Fibroblast of villous mesenchyme (primary cell): ENCODE data around the gene SPN. TPM values are rescaled to one million over a fixed set of nuclear protein-coding genes. Genes with fewer than 3 reads are reported as not detected.
"Not testable (repeated sequence)": the region's sequence is repeated elsewhere in the genome, so short reads cannot be mapped to it uniquely, and the experiment has no call there.

Experiments used
- DNase-seq: peaks from one replicate; pipeline ENCODE4 v3.0.0-alpha.2; 2010; ENCODE audit warnings: low read depth
- H3K4me3 ChIP-seq: 2 replicates; pipeline ENCODE4 v1.5.1; 2011; ENCODE audit warnings: low read depth, mild to moderate bottlenecking, low read length
- total RNA-seq: library from RNA; depleted of rRNA; stranded (reverse); fragments of >200 nt; gene quantifications from 2 replicates; pipeline ENCODE4 v1.2.3, GENCODE V29; 2012
- TF ChIP-seq, protein P1 (sequence below): IDR thresholded peaks from 2 replicates; pipeline ENCODE4 v1.5.1; 2012; ENCODE audit warnings: low read depth, mild to moderate bottlenecking, low read length; ENCODE audit not compliant: insufficient read depth

The SPN gene
- total RNA-seq, 1 donor, result not detected

DNA sequence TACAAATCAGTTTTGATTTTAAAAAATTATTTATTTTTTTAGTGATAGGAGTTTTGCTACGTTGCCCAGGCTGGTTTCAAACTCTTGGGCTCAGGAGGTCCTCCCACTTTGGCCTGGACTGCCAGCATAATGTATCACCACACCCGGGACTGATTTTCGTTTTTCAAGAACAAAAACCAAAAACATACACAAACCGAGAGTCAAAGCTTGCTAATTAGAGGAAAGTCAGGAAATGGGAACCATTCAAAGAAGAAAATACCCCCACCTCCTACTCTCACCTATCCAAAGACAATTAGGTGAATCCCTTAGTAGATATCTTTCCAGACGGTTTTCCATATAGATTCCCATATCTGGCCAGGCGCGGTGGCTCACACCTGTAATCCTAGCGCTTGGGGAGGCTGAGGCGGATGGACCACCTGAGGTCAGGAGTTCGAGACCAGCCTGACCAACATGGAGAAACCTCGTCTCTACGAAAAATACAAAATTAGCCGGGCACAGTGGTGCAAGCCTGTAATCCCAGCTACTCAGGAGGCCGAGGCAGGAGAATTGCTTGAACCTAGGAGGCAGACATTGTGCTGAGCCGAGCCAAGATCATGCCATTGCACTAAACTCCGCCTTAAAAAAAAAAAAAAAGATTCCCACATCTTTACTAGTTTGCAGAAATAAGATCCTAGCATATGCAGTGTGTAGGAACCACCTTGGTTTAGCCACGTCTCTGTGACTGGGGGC lies 883 bp upstream of the SPN start:
- no peak overlapping the region for H3K4me3 ChIP-seq
- TF ChIP-seq, protein P1, sequence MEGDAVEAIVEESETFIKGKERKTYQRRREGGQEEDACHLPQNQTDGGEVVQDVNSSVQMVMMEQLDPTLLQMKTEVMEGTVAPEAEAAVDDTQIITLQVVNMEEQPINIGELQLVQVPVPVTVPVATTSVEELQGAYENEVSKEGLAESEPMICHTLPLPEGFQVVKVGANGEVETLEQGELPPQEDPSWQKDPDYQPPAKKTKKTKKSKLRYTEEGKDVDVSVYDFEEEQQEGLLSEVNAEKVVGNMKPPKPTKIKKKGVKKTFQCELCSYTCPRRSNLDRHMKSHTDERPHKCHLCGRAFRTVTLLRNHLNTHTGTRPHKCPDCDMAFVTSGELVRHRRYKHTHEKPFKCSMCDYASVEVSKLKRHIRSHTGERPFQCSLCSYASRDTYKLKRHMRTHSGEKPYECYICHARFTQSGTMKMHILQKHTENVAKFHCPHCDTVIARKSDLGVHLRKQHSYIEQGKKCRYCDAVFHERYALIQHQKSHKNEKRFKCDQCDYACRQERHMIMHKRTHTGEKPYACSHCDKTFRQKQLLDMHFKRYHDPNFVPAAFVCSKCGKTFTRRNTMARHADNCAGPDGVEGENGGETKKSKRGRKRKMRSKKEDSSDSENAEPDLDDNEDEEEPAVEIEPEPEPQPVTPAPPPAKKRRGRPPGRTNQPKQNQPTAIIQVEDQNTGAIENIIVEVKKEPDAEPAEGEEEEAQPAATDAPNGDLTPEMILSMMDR, result no peak
- DNase-seq, result no peak

- DNase-seq, result no peak
These were observed 375 bp upstream of the SPN start for GRCh38 chr16:29662729-29663015.

DNA sequence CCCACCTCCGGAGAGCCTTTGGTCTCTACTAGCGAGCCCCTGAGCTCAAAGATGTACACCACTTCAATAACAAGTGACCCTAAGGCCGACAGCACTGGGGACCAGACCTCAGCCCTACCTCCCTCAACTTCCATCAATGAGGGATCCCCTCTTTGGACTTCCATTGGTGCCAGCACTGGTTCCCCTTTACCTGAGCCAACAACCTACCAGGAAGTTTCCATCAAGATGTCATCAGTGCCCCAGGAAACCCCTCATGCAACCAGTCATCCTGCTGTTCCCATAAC lies 702 bp downstream of the SPN start:
- DNase-seq, result no peak
- H3K4me3 ChIP-seq, result no peak overlapping the region
- TF ChIP-seq, protein P1, result no peak

More at GRCh38 chr16:29662729-29663015, 375 bp upstream of the SPN start:
- no peak overlapping the region for H3K4me3 ChIP-seq
- TF ChIP-seq, protein P1, result no peak

DNA sequence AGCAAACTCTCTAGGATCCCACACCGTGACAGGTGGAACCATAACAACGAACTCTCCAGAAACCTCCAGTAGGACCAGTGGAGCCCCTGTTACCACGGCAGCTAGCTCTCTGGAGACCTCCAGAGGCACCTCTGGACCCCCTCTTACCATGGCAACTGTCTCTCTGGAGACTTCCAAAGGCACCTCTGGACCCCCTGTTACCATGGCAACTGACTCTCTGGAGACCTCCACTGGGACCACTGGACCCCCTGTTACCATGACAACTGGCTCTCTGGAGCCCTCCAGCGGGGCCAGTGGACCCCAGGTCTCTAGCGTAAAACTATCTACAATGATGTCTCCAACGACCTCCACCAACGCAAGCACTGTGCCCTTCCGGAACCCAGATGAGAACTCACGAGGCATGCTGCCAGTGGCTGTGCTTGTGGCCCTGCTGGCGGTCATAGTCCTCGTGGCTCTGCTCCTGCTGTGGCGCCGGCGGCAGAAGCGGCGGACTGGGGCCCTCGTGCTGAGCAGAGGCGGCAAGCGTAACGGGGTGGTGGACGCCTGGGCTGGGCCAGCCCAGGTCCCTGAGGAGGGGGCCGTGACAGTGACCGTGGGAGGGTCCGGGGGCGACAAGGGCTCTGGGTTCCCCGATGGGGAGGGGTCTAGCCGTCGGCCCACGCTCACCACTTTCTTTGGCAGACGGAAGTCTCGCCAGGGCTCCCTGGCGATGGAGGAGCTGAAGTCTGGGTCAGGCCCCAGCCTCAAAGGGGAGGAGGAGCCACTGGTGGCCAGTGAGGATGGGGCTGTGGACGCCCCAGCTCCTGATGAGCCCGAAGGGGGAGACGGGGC lies 1.3 kb downstream of the SPN start:
- TF ChIP-seq, protein P1, result no peak
- no peak for DNase-seq
- no peak overlapping the region for H3K4me3 ChIP-seq

DNA sequence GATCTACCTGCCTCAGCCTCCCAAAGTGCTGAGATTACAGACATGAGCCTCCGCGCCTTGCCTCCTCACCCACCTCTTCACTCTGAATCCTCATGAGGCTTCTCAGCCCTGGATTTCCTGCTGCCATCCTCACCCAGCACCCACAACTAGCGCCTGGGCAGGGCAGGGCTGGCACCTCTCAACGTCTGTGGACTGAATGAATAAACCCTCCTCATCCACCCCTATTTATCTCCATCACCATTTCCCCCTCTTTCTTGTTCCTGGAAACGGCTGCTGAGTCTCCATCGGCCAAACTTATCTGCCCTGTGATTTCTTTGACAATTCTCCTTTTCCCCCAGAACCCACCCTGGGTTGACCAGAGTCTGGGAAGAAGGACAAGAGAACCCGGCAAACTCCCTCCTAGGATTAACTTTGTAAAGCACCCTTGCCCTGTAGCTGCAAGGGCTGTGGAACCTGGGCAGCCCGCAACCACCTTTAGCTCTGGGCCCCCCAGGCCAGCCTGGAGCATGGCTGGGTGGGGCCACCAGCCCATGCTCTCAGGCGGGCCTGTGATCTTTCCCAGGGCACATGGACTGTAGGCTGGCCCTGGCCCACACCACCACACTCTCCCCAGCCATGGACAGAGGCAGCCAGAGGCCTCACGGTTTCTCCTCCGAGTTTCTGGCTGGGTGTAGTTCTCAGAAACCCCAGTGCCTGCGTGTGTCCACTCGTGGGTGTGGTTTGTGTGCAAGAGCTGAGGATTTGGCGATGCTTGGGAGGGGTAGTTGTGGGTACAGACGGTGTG lies 2.4 kb downstream of the SPN start:
- no peak overlapping the region for H3K4me3 ChIP-seq
- no peak for DNase-seq
- TF ChIP-seq, protein P1, result no peak

- H3K4me3 ChIP-seq, DNase-seq: not testable (repeated sequence)
These were observed 4.2 kb downstream of the SPN start for GRCh38 chr16:29667322-29667610.

DNA sequence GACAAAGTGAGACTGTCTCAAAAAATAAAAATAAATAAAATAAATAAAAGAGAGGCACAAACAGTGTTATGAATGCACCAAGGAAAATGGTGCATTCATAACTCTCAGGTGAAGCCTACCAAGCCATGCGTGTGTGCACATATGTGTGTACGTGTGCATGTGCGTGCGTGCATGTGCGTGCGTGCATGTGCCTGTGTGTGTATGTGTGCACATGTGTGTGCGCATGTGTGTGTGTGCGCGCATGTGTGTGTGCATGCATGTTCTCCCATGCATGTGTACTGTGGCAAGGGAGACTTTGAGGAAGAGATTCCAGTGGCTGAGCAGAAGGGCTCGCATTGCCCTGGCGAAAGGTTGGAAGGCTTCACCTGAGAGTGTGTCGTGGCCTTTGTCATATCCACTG lies 4.7 kb downstream of the SPN start:
- H3K4me3 ChIP-seq, result no peak overlapping the region
- TF ChIP-seq, protein P1, result no peak
- DNase-seq, result no peak
